HG03095 (cell line): ENCODE measurements around the gene ACP2.
A peak's percentile ranks its signal among the peaks of the same experiment; 100 is the strongest.

Experiments
- ATAC-seq: cut with Tn5 transposase; IDR thresholded peaks from one replicate; pipeline ENCODE4 v1.9.1; 2021; ENCODE audit warnings: moderate library complexity; ENCODE audit not compliant: unreplicated experiment

ACP2 gene

GRCh38 chr11:47244448-47245350 lies 3.9 kb downstream of the ACP2 start:
- ATAC-seq, result no peak

- no peak for ATAC-seq
These were observed 5.2 kb downstream of the ACP2 start for GRCh38 chr11:47243454-47243853.

GRCh38 chr11:47242596-47243192 lies 5.9 kb downstream of the ACP2 start:
- ATAC-seq, result no peak

- ATAC-seq, result no peak
These were observed 6.7 kb downstream of the ACP2 start for GRCh38 chr11:47241841-47242301.

GRCh38 chr11:47239852-47240251 lies 8.8 kb downstream of the ACP2 start:
- no peak for ATAC-seq

GRCh38 chr11:47236482-47236881 lies 12.1 kb downstream of the ACP2 start:
- ATAC-seq, result no peak

GRCh38 chr11:47235163-47235562 lies 13.5 kb downstream of the ACP2 start:
- ATAC-seq, result no peak

GRCh38 chr11:47234669-47235100 lies 13.9 kb downstream of the ACP2 start:
- ATAC-seq, result no peak

- ATAC-seq, result no peak
These were observed 14.5 kb downstream of the ACP2 start for GRCh38 chr11:47233989-47234668.

GRCh38 chr11:47233051-47233450 lies 15.6 kb downstream of the ACP2 start:
- ATAC-seq, result no peak

- no peak for ATAC-seq
These were observed 19.5 kb downstream of the ACP2 start for GRCh38 chr11:47229161-47229560.

- peak; percentile 55 for ATAC-seq
These were observed 22.8 kb downstream of the ACP2 start for GRCh38 chr11:47225552-47226400.

- no peak for ATAC-seq
These were observed 25.9 kb downstream of the ACP2 start for GRCh38 chr11:47222696-47223095.

GRCh38 chr11:47220401-47220821 lies 28.2 kb downstream of the ACP2 start:
- ATAC-seq, result no peak

GRCh38 chr11:47216121-47216798 lies 32.4 kb downstream of the ACP2 start:
- no peak for ATAC-seq

- ATAC-seq, result no peak
These were observed 33.2 kb downstream of the ACP2 start for GRCh38 chr11:47215366-47215910.

GRCh38 chr11:47213950-47214565 lies 34.6 kb downstream of the ACP2 start:
- ATAC-seq, result peak; percentile 39

- no peak for ATAC-seq
These were observed 35.7 kb downstream of the ACP2 start for GRCh38 chr11:47212938-47213337.

- no peak for ATAC-seq
These were observed 40.0 kb downstream of the ACP2 start for GRCh38 chr11:47208628-47209027.
